K562 (cell line): ENCODE measurements around the gene SPAG4. TPM values are rescaled to one million over a fixed set of nuclear protein-coding genes. Genes with fewer than 3 reads are reported as not detected.

Source experiments
- ATAC-seq: fragments of 200-7000 bp; cut with Tn5 transposase; 3 replicates; pipeline ENCODE4 v1.9.1; 2020; ENCODE audit warnings: moderate library complexity
- Bru-seq: library from RNA; stranded (reverse); fragments of 400-500 nt; gene quantifications from one replicate; lab custom pipeline; 2021; lab: Mats Ljungman, UMichigan
- BruChase-seq, 2 experiments: library from RNA; stranded (reverse); fragments of 400-500 nt; gene quantifications; one replicate each; lab custom pipeline; 2021; lab: Mats Ljungman, UMichigan
- BruUV-seq: library from RNA; stranded (reverse); fragments of 400-500 nt; replicated peaks from 2 replicates; lab custom pipeline; 2021; lab: Mats Ljungman, UMichigan
- CTCF ChIA-PET: fragments of 300-600 bp; formaldehyde crosslinking; extraction: SDS; loops from one replicate; lab custom pipeline; 2021; ENCODE audit warnings: low intra/inter-chr PET ratio; lab: Yijun Ruan, JAX
- POLR2A ChIA-PET: fragments of 300-600, 350-650 bp; sonication (Branson Sonifier 250); formaldehyde crosslinking; extraction: SDS; loops from one replicate; lab custom pipeline; 2021; ENCODE audit warnings: antibody characterized with exemption, inconsistent platforms; lab: Yijun Ruan, JAX
- DNase-seq, 4 experiments: peaks; one replicate each; pipeline versions ENCODE4 v3.0.0 to v3.0.0-alpha.2; 2011 to 2018; ENCODE audit warnings: low spot score in 3 of 4, mixed read lengths in 3 of 4; ENCODE audit errors: extremely low read depth in 1 of 4
- FAIRE-seq: peaks from 2 replicates; lab custom pipeline; 2011; peaks lifted over from hg19 to GRCh38; lab: Jason Lieb, UNC
- H2AFZ ChIP-seq: 2 replicates; pipeline ENCODE4 v1.6.0; 2011; ENCODE audit warnings: low read depth, low read length, control low read depth, inconsistent platforms
- H3K27ac ChIP-seq: fragments of 200-600 bp; 3 replicates; pipeline ENCODE4 v1.8.0; 2011; ENCODE audit warnings: low read depth, mild to moderate bottlenecking, control low read depth, inconsistent platforms, low read length, moderate library complexity, mixed read lengths; ENCODE audit errors: extremely low read depth
- H3K27me3 ChIP-seq, 2 experiments: fragments of 300-600 bp in 1 of 2; 2 replicates in 1 of 2; 3 replicates in 1 of 2; pipeline versions ENCODE4 v1.6.0 to v1.8.0; 2011; ENCODE audit warnings: inconsistent platforms in 2 of 2, low read length in 2 of 2, mild to moderate bottlenecking in 1 of 2, mixed read lengths in 1 of 2, moderate library complexity in 1 of 2; ENCODE audit not compliant: control insufficient read depth in 2 of 2, insufficient read depth in 2 of 2
- H3K36me3 ChIP-seq: fragments of 300-600 bp; 3 replicates; pipeline ENCODE4 v1.8.0; 2011; ENCODE audit warnings: mild to moderate bottlenecking, low read length, inconsistent platforms; ENCODE audit not compliant: control insufficient read depth, insufficient read depth
- H3K4me1 ChIP-seq, 2 experiments: fragments of 200-600 bp in 1 of 2; replicated peaks in 1 of 2; 2 replicates in 1 of 2; 3 replicates in 1 of 2; pipeline versions ENCODE4 v1.5.1 to v1.8.0; 2011; ENCODE audit warnings: inconsistent platforms in 2 of 2, low read length in 2 of 2, mild to moderate bottlenecking in 1 of 2, mixed read lengths in 1 of 2, moderate library complexity in 1 of 2; ENCODE audit not compliant: control insufficient read depth in 2 of 2, insufficient read depth in 2 of 2
- H3K4me2 ChIP-seq: 2 replicates; pipeline ENCODE4 v1.6.1; 2011; ENCODE audit warnings: low read length, control low read depth, inconsistent platforms, mixed read lengths; ENCODE audit not compliant: insufficient read depth
- H3K4me3 ChIP-seq: fragments of 200-600 bp; sonication (generic), shearing (Covaris generic); 2 replicates; pipeline ENCODE4 v1.5.1; 2016; ENCODE audit warnings: control low read depth, inconsistent platforms
- H3K79me2 ChIP-seq: fragments of 200-600 bp; 3 replicates; pipeline ENCODE4 v1.8.0; 2011; ENCODE audit warnings: low read length, inconsistent platforms; ENCODE audit not compliant: control insufficient read depth, insufficient read depth
- H3K9ac ChIP-seq, 2 experiments: 2 replicates each; pipeline versions ENCODE4 v1.6.0 to v1.6.1; 2011; ENCODE audit warnings: low read depth in 2 of 2, low read length in 2 of 2, control low read depth in 1 of 2, inconsistent platforms in 1 of 2, mild to moderate bottlenecking in 1 of 2, mixed read lengths in 1 of 2; ENCODE audit not compliant: insufficient read depth in 1 of 2
- H3K9me1 ChIP-seq: one replicate; pipeline ENCODE4 v1.6.0; 2011; ENCODE audit warnings: inconsistent platforms, mild to moderate bottlenecking, low read length, moderate library complexity; ENCODE audit not compliant: control insufficient read depth, insufficient read depth
- H3K9me3 ChIP-seq: replicated peaks from 2 replicates; pipeline ENCODE4 v1.5.1; 2011; ENCODE audit warnings: low read depth, low read length, inconsistent platforms; ENCODE audit not compliant: control insufficient read depth, insufficient read depth
- H4K20me1 ChIP-seq: replicated peaks from 2 replicates; pipeline ENCODE4 v1.6.1; 2011; ENCODE audit warnings: low read length, inconsistent platforms, mixed read lengths; ENCODE audit not compliant: control insufficient read depth, insufficient read depth
- PHF20 ChIP-seq: fragments of 450-650 bp; IDR thresholded peaks from 2 replicates; pipeline ENCODE4 v1.6.1; 2018; ENCODE audit not compliant: partially characterized antibody
- RBFOX2 ChIP-seq: fragments of 200-400 bp; formaldehyde crosslinking; IDR thresholded peaks from 2 replicates; pipeline ENCODE4 v1.6.1; 2017; ENCODE audit warnings: low read depth, mild to moderate bottlenecking, low read length, moderate library complexity
- RFX5 ChIP-seq: IDR thresholded peaks from 2 replicates; pipeline ENCODE4 v1.6.1; 2011; ENCODE audit warnings: low read depth, mild to moderate bottlenecking, improper control_type of control experiment, low read length
- RNF2 ChIP-seq: sonication (generic); IDR thresholded peaks from 2 replicates; pipeline ENCODE4 v1.6.1; 2016
- ZFP91 ChIP-seq: sonication (generic); formaldehyde crosslinking; IDR thresholded peaks from 2 replicates; pipeline ENCODE4 v1.8.0; 2022; ENCODE audit warnings: mild to moderate bottlenecking, missing genetic modification reagents
- ZNF175 ChIP-seq: fragments of 200-800 bp; sonication (Bioruptor generic); IDR thresholded peaks from 2 replicates; pipeline ENCODE4 v1.6.1; 2016; ENCODE audit warnings: low read depth, mild to moderate bottlenecking, missing genetic modification characterization, missing compliant biosample characterization
- WGBS: fragments of 100-300 bp; shearing (Covaris generic); methylation state at CpG from one replicate; pipeline ENCODE4 v1.1.6; 2016; ENCODE audit warnings: low coverage, mixed read lengths; ENCODE audit not compliant: insufficient coverage; ENCODE audit errors: missing lambda C conversion rate; 5-methylcytosine and 5-hydroxymethylcytosine counted together
- in situ Hi-C: fragments of 300-500 bp; cut with MboI; formaldehyde crosslinking; loops from 4 replicates; pipeline ENCODE4 v1.15.0; 2018; ENCODE audit warnings: inconsistent platforms, mixed read lengths
- intact Hi-C: fragments of 100-400 bp; cut with micrococcal nuclease; formaldehyde crosslinking; loops from 2 replicates; pipeline ENCODE4 v1.14.2; 2022
- long read RNA-seq, 3 experiments: library from polyadenylated mRNA in 2 of 3; library from RNA in 1 of 3; unstranded in 2 of 3; stranded (forward) in 1 of 3; transcript quantifications; one replicate each; pipeline ENCODE4 v2.0.0, GENCODE V29; 2019 to 2022
- polyA minus RNA-seq, 3 experiments: library from RNA; depleted of rRNA, polyadenylated mRNA; stranded (reverse); fragments of >200 nt; gene quantifications; 2 replicates each; pipeline ENCODE4 v1.2.3, GENCODE V29; 2011
- polyA plus RNA-seq, 8 experiments: library from polyadenylated mRNA; depleted of rRNA in 4 of 8; stranded (reverse) in 5 of 8; unstranded in 3 of 8; fragments of >200 nt; fragmentation: Nextera tagmentation in 2 of 8; fragmentation: Illumina TruSeq in 1 of 8; extraction: Ambion mirVana in 2 of 8; extraction: Trizol in 1 of 8; gene quantifications; 2 replicates each; pipeline versions ENCODE4 v1.2.1 to v1.2.3, GENCODE V29; 2011 to 2014; ENCODE audit warnings: inconsistent platforms in 1 of 8, missing spikeins in 1 of 8
- total RNA-seq, 7 experiments: library from RNA; depleted of rRNA in 6 of 7; stranded (reverse); fragments of >200 nt in 6 of 7; fragmentation: Illumina TruSeq in 2 of 7; extraction: Trizol in 2 of 7; gene quantifications; 2 replicates each; pipeline versions ENCODE4 v1.2.1 to v1.2.3, GENCODE V29; 2011 to 2021; ENCODE audit warnings: low replicate concordance in 1 of 7

Gene SPAG4
- 15.2 and 38.2 TPM in 2 replicates for total RNA-seq (2011; cell fraction: chromatin; rRNA removed; ENCODE audit: low replicate concordance)
- 39.1 and 46.2 TPM in 2 replicates for total RNA-seq (2011; cell fraction: nucleolus; rRNA removed)
- 21.6 and 29.9 TPM in 2 replicates for total RNA-seq (2011; cell fraction: nucleoplasm; rRNA removed)
- total RNA-seq (2014; rRNA removed): 5.3 and 6.4 TPM in 2 replicates
- total RNA-seq (2014; rRNA removed; fragmentation: Illumina TruSeq; extraction: Trizol): 2.0 and 2.8 TPM in 2 replicates
- 1.5 and 3.4 TPM in 2 replicates for total RNA-seq (2015; rRNA removed; fragmentation: Illumina TruSeq; extraction: Trizol)
- total RNA-seq (2021): 7.2 and 9.6 TPM in 2 replicates
- 11.4 and 12.2 TPM in 2 replicates for polyA plus RNA-seq (2011; rRNA removed)
- 16.4 and 27.9 TPM in 2 replicates for polyA plus RNA-seq (2011; cell fraction: cytosol; rRNA removed)
- polyA plus RNA-seq (2011; cell fraction: nucleus; rRNA removed): 79.8 and 97.3 TPM in 2 replicates
- polyA plus RNA-seq (2012): 9.4 and 16.3 TPM in 2 replicates
- 3.0 and 3.6 TPM in 2 replicates for polyA plus RNA-seq (2014; fragmentation: Illumina TruSeq; extraction: Trizol)
- 1 to 10 TPM; 1.6 to 4.6 TPM for polyA plus RNA-seq (2014; fragmentation: Nextera tagmentation; extraction: Ambion mirVana)
- 6.8 and 8.4 TPM in 2 replicates for polyA plus RNA-seq (2014; rRNA removed)
- polyA minus RNA-seq (2011; rRNA and poly(A)+ RNA removed): 1.6 and 3.6 TPM in 2 replicates
- polyA minus RNA-seq (2011; cell fraction: cytosol; rRNA and poly(A)+ RNA removed): 4.5 and 7.3 TPM in 2 replicates
- polyA minus RNA-seq (2011; cell fraction: nucleus; rRNA and poly(A)+ RNA removed): 11.2 and 12.4 TPM in 2 replicates
- Bru-seq, nascent RNA: percentile 51 among the genes with signal in this experiment
- percentile 44 among the genes with signal in this experiment for BruChase-seq, experiment 1, labeled RNA remaining after a 2-hour chase
- percentile 53 among the genes with signal in this experiment for BruChase-seq, experiment 2, labeled RNA remaining after a 6-hour chase
- long read RNA-seq, experiment 1, partial matches to known transcripts: 2 of 4 reads
- long read RNA-seq, experiment 1, other reads (novel, unspliced or antisense): 2 of 4 reads
- long read RNA-seq, experiment 2, partial matches to known transcripts: 3 of 10 reads
- long read RNA-seq, experiment 2, other reads (novel, unspliced or antisense): 6 of 10 reads
- long read RNA-seq, experiment 3, partial matches to known transcripts: 1 of 4 reads
- long read RNA-seq, experiment 3, other reads (novel, unspliced or antisense): 3 of 4 reads

GRCh38 chr20:35615667-35616464, at the start of gene SPAG4:
Gene SPAG4, plus strand, starts transcription at chr20:35615829. Its CDS starts 175 bp downstream, at chr20:35616004.
- ChIA-PET POLR2A (interaction anchor here (0.6 to 2.2 kb wide), 16 partner anchors 9 to 729 kb away, joined by 3 to 9 read pairs (median 4); partner anchors contain the start of gene RBM39), CTCF (no interaction called here)
- H3K9me1 ChIP-seq: no peaks in the 10 kb centered on the region
- H3K9me3 ChIP-seq: no peaks in the 10 kb centered on the region
- H3K4me1 ChIP-seq: peaks cover 14 to 45% of the 10 kb centered on the region in 2 experiments; a peak in 4 of 5 replicates
- TSS peak; percentile 85 for BruUV-seq
- peak within 1 kb of the TSS; percentile 49 for H3K4me3 ChIP-seq
- H3K36me3 ChIP-seq: no peaks in the 10 kb centered on the region
- in situ Hi-C loops: no loop called here
- intact Hi-C loops: loop anchor here (2.0 to 10.0 kb wide), 3 partner anchors 46 to 151 kb away; partner anchors contain the start of genes CPNE1, NFS1, RBM12 and ROMO1
- WGBS: 2% methylated on average over 61 of the region's 68 CpGs
- no peaks in the 10 kb centered on the region for H4K20me1 ChIP-seq
- 0 out of 3 replicates have a peak, but pooled peaks cover 4% of the 10 kb centered on the region for H3K79me2 ChIP-seq
- no peak for FAIRE-seq
- peak within 1 kb of the TSS; percentile 94 for H3K27ac ChIP-seq
- peak within 1 kb of the TSS; percentile 75 for H3K4me2 ChIP-seq
- DNase-seq: peak; percentile 83 to 100 (median 100)
- no peaks in the 10 kb centered on the region for H3K27me3 ChIP-seq
- ATAC-seq: peak; percentile 92
- peak within 1 kb of the TSS; percentile 60 to 97 for H3K9ac ChIP-seq
- H2AFZ ChIP-seq: peak within 1 kb of the TSS; percentile 96
- peak; percentile 46; the same call in 1 of the 2 replicates for TF ChIP-seq RFX5
- TF ChIP-seq PHF20: peak; percentile 26
- peak; percentile 85 for TF ChIP-seq RBFOX2
- TF ChIP-seq ZNF175: peak; percentile 47; the same call in 1 of the 2 replicates
- 0 out of 2 replicates have a peak, but pooled peaks have one; percentile 54 for TF ChIP-seq ZFP91
- peak; percentile 35; the same call in 1 of the 2 replicates for TF ChIP-seq RNF2
